Activated CD4-positive, alpha-beta T cell treated with anti-CD3 and anti-CD28 coated beads, Interleukin-2, amount 50 U/mL, for 24 hours (primary cell): Measurements from ENCODE around the gene XXYLT1.

Experiments
- DNase-seq, 2 donors: peaks; one replicate each; pipeline ENCODE4 v3.0.0-alpha.2; 2020; ENCODE audit warnings: low read depth in 1 of 2, low spot score in 1 of 2

Gene XXYLT1

DNA sequence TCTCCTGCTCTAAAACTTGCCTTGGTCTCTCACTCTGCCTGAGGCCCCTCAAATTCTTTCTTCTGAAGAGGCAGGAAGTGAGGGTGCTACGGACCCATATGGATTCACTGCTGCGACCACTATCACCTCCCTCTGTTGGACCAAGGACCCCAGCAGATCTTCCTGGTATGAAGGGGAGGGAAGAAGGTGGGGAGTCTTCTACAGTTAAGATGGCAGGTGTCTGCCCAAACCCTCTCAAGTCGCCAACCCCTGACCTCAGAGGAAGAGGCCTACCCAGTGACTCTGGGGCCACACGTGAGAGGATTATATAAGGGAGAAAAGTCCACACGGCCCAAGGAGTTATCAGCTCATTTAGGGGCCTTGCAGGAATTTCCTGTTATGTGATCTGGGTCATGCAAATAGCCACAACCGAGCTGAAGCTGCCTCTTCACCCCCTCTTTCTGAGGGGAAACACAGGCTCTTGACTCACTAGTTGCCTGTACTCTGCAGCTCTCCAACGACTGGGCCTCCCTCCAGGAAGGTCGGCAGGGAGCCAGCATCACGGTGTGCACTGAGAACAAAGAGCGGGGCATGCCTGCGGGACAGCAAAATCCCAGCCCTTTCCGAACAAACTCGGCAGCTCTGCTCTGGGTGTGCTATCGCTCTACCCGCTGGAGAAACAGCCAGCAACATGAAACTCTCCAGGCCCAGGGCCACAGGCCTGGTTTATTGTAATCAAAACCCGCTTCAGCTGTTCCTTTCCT is 116.0 kb downstream of the XXYLT1 start:
- no peak for DNase-seq

DNA sequence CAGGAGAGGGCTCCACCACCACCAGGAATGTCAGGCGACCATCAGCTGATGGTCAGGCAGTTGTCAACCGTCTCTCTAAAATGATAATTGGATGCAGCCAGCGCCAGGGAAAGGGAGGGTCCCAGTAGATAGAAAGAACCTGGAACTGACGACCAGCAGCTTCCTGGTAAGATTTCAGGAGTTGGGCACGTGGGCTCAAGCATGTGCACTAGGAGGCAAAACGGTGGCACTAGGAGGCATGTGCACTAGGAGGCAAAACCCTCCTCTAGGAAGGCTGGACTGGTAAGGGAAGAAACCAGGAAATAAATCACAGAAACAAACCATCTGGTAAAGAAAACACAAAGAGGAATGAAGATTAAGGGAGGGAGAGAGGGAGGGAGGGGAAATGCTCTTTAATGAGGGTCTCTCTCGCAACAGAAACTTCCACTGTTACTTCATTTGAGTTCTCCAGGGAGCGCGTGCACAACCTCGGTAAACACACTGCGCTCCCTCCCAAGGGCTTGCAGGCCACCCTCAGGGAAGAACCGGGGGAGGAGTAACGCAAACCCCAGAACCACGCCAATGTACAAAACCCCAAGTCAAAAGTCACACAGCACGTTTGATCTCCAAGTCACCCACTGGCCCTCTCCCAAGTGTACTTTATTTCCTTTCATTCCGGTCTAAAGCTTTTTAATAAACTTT is 116.7 kb downstream of the XXYLT1 start:
- no peak for DNase-seq

DNA sequence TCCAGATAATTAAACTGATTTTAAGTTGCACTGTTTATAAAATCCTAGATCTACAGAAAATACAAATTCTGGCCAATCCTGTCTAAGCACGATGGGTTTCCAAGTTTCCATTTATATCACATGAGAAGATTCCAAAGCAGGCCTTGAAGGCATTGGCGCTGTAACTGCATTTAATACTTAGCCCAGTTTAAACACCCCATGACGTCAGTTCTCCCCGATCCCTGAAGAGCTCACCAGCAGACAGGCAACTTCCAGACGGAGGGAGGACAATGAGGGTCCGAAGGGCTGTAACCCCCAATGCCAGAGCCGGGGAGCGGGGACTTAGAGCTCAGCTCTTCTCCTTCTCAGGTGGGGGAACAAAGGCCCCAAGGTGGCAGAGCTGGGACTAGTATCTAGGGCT is 117.3 kb downstream of the XXYLT1 start:
- no peak for DNase-seq

DNA sequence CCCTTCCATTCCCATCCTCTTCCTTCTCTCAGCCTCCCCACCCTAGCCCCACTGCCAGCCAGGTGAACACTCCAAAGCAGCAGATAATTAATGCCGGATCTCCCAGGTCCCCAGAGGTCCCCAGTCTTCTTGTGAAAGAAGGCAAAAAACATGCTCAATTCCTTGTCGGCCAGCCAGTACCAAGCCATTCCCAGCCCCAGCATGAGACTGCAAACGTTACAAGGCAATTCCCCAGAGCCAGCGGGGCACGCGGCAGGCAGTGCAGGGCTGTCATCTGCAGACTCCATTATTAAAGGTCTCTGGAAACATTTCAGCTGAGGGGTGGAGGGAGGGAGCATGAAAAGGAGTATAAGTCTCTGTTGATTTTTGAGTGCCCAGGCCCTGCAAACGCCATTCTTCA is 117.8 kb downstream of the XXYLT1 start:
- DNase-seq: no peak

DNA sequence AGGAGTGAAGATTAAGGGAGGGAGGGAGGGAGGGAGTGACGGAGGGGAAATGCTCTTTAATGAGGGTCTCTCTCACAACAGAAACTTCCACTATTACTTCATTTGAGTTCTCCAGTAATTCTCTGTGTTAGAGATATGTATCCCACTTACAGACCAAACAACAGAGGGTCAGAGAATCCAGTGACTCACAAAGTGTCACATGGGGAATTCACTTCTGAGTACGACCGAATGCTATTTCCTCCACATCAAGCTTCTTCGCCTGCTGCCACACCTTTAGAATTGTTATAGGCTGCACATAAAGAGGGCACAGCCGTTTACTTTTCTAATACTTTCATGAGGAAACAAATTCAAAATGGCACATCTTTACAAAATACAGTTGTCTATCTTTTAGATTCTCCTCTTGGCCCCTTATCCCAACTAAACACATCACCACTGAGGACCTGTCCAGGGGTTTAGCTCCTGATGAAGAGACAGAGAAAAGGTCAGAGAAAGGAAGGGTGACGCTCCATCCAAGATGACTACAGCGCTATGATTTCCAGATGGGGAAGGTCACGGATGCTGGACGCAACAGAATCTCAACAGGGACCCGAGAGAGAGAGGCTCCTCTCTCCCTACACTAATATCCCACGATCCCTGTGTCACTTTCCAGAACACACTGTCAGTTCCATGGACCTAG is 119.0 kb downstream of the XXYLT1 start:
- no peak for DNase-seq

DNA sequence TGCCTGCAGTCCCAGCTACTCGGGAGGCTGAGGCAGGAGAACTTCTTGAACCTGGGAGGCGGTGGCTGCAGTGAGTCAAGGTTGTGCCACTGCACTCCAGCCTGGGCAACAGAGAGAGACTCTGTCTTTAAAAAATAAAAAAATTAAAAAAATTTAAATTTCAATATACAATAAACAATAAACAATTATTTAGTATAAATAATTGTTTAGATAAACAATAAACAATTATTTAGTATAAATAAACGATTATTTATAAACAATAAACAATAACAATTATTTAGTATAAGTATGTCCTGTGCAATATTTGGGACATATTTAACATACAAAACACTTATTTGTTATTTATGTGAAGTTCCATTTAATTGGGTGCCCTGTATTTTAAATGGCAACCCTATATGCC is 119.6 kb downstream of the XXYLT1 start:
- no peak for DNase-seq

DNA sequence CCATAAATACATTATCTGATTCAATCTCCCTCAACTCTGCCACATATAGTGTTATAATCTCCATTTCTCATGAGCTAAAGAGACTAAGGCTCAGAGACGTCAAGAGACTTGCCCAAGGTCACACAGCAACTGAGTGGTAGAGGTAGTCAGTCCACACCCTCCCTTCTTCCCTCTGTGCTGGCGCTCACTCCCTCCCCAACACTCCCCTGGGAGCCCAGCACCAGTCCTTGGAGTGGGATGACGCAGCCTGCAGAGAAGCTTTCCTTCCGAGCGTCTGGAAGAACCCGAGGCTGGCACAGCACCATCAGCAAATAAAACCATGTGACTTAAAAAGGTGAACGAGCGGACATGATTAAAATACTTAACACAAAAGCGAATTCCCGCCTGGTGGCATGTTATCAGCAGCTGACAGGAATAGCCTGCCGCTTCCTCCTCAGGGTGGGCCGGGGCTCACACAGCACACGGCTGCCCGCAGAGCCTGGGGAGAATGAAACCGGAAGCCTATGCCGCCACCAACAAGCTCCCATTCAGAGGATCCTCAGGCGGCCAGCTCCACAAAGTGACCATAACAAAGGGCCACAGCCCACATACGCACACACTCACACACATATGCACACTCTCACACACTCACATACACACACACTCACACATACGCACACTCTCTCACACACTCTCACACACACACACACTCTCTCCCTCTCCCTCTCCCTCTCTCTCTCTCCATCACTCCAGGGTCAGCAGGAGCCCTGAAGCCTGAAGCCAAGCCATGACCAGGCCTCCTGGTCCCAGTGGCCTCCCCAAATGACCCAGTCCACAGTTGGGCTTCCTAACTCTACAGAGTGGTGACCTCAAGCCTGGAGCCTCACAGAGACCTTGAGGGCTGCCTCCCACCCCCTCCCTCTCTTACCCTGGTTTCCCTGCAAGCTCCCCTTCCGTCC is 120.5 kb downstream of the XXYLT1 start:
- no peak for DNase-seq

DNA sequence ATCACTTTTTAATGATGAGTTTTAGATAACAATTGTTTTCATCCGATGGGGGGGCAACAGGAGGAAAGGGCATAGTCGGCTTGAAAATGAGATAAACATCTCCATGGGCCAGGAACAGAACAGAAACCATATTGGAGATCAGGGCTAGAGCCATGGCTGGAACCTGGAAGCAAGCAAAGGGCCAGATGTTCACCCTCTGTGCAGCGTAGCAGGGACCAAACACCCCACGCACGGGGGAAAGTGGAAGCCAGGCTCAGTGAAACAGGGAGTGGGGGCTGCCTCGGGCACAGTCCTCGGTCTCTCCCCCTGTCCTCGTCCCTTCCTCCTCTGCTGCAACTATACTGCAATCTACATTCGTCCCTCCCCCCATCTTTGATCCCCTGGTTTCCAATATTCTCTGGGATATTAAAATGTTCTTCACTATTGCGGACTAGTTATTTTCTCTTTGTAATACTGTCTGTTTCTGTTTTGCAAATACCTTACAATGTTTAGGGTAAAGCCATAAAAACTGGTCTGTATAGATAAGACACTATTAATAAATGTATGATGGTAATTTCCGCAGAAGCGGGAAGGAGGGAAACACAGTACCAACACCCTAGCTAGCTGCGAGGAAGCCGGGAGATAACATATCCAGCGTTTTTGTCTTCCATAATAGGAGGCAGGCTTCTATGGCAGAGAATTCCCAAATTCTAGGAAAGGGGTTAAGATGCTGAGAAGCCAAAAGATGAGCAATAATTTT is 121.5 kb downstream of the XXYLT1 start:
- no peak for DNase-seq

DNA sequence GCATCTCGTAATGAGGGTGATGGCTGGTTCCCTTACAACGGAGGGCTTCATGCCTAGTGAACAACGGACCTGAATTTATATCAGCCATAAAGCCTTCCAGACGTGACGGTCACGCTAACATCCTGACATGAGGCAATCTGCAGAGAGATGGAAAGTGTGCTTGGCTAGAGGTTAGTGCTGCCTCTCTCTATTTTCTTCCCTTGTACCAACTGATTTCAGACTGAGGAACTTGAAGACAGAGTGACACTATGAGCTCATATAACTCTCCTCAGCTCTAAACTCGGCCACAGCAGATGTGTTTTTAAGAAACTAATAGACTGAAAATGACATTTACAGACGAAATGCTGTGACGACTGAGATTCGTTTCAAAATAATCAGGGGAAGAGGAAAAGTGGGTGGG is 122.4 kb downstream of the XXYLT1 start:
- DNase-seq: no peak

DNA sequence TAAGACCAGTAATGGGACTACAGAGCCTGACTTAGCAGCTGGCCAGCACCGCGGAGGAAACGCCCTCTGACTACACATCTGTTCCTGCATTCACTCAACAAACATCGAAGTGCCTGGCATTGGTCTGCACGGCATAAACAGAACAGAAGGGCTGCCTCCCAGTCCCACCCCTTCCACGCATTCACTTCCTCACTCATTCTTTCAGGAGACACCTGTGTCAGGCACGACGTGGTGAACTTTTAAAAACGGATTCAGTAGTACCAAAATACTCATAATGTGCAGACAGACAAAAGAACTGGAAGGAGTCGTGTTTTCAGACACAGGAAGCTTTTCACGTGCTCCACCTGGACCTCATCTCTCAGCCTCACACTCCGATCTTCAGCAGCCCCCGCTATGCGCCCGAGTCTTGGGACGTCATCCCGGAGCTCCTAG is 123.3 kb downstream of the XXYLT1 start:
- DNase-seq: no peak

DNA sequence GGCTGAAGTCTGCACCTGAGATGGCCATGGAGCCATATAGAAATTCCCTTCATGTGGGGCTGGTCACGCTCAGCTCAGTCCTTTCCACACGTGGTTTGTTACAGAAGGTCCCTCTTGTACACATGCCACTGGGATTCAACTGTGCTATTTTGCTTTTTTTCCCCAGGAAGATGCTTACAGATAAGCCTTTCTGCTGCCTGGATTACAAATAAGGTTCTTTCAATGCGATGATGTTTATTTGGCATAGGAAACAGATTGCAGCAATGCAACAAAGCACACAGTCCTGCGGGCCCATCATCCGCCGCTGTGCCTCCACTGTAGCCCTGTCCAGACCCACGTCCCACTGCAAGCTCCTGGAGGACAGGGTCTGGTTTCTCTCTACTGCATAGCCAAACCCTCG is 124.8 kb downstream of the XXYLT1 start:
- DNase-seq: no peak

DNA sequence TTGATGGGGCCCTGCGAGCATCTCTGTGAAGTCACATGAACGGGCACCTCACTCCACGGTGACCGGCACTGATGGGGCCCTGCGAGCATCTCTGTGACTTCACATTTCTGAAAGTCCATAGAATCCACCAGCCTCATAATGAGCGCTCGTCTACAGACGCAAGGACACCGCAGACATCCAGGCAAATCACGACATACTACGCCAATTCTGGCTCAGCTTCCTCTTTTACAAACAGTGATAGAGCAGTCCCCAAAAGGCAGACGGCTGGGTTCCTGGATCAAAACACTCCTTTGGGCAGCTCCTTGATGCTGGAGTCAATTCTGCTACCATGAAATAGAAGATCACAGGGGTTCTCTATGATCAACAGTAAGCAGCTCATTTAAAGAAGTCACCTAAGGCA is 125.4 kb downstream of the XXYLT1 start:
- no peak for DNase-seq

DNA sequence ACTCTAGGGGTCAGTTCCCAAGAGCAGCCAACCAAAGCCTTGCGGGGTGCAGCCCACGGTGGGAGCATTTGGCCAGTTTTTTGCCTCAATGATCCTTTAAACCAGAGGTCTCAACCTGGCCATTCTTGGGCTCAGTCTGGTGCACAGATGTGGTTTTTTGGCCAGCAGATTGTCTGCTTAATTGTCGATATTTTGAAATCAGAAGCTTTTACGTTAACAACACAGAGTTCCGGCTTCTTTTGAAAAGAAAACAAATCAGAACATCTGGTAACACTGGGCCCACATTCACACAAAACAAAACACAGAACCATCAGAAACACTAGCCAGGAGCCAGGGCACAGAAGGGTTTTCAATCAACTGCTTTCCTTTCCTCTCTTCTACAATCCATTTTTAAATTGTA is 127.7 kb downstream of the XXYLT1 start:
- no peak for DNase-seq

DNA sequence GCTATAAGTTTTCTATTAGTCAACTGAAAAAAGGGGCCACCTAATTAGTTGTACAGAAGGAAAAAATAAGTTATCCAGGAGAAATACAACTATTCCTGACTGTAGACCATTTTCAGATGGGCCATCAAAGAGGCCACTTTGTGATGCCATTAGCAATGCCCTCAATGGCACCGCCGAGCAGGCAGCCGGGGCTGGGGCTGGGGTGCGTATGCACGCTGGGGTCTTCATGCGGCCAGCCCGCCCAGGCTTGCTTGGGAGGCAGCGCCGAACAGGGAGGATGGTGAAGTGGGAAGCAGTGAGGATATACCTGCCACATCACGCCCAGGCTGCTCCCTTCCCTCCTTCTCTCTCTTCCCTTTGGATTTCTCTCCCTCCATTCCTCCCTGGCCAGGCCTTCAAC is 128.4 kb downstream of the XXYLT1 start:
- DNase-seq: no peak

DNA sequence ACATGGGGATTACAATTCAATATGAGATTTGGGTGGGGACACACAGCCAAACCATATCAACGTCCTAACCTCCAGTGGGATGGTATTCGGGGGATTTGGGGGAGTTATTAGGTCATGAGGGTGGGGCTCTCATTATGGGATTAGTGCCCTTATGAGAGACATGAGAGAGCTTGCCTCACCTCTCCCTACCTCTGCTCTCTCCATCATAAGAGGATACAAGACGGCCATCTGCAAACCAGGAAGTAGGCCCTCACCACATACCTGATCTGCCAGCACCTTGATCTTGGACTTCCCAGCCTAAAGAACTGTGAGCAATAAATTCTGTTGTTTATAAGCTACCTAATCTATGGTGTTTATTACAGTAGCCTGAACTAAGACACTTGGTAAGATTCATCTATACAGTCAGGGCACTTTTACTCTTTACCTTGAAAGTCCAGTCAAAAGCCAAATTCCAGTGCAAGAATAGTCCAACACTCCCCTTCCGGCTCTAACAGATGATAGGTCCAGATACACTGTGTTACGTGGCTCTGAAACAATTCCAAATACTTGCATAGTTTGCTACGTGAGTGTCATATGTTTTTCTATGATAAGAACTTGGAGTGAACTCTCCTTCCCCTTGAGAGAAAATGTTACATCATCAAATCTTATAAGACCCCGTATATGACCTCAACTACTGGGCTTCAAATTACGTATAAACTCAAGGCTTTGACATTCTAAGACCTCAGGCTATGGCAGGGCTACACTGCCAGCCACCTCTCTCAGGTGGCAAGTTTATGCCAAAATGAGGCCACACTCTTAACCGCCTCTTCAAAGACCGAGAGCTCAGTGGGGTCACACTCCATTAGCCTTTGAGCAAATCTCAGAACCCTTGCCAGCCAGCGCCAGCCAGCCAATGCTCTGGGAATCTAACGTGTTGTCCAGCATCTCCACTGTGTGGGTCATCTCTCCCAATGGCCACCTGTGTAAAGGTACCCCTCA is 129.9 kb downstream of the XXYLT1 start:
- DNase-seq: no peak

DNA sequence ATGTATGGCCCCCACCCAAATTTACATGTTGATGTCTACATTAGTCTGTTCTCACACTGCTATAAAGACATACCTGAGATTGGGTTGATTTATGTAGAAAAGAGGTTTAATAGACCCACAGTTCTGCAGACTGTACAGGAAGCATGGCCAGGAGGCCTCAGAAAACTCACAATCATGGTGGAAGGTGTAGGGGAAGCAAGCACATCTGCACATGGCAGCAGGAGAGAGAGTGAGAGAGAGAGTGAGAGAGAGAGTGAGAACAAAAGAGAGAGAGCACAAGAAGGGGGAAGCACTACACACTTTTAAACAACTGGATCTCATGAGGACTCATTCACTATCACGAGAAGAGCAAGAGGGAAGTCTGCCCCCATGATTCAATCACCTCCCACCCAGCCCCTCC is 130.5 kb downstream of the XXYLT1 start:
- no peak for DNase-seq

DNA sequence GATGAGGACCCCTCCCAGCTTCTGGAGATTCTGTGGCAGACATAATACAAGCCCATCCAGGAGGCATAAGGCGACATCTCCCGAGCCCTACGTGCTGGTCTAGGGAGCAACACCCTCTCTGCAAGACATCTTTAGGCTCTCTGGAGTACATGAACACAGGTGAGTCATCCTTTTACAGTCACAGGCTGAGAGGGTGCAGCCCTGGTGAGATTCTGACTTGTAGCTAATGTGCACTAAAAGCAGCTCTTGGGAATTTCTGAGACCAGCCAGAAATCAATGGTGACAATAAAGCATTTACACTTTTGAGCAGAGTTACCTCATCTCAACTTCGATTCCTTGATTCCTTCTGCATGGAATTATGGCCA is 131.1 kb downstream of the XXYLT1 start:
- no peak for DNase-seq

DNA sequence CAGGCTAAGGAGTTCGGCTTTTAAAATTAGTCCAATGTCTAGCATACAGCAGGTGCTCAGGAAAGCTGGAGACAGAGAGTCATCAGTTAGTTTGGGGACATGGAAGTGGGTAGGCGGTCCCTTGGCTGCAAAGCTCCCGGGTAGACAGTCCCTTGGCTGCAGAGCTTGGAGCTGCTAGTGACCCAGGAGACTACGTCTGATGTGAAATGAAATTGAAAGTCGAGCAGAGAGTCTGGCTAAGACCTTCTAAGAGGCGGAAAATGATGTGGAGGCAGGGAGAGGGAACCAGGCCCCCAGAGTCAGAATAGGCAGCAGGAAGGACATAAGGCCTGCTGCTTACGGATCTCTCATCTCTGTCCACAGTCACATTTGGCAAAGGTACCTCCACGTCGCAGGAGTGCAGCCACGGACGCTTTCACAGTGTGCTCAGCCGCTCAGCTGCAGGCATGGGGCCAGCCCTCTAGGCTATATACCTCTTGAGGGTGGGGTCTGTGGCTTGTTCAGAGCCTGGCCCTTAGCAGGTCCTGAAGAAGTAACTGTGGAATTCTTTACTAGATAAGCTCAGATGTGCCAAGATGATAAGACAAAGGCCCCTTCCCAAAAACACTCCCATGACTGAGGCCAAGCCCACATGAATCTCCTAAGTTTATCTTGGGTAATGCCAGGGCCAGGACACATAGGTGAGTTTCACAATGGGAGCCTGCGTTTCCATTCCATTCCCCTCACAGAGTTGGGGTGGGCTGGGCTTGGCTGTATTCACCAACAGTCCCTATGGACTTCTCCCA is 131.7 kb downstream of the XXYLT1 start:
- no peak for DNase-seq
